ENCODE results near the gene NAA40. TPM values are rescaled to one million over a fixed set of nuclear protein-coding genes. Genes with fewer than 3 reads are reported as not detected.

The NAA40 gene
- total and polyA plus RNA-seq, 10 of the 15 experiments (the other 5 are each of a cell fraction or from before 2014, with no cell fraction given): 4.8 to 31.6 (median 22.2) TPM

GRCh38 chr11:63920126-63920938 is 18.5 kb upstream of the NAA40 start:
- ChIA-PET SMC1A (ENCODE audit: uncharacterized antibody, unreplicated experiment) (interaction anchor here (1.1 kb wide), 1 partner anchor 53 kb away, joined by 3 read pairs; no protein-coding TSS in a partner anchor), POLR2A (no interaction called here)

More at GRCh38 chr11:63920126-63920938, 18.5 kb upstream of the NAA40 start:
- no TSS peak for BruUV-seq (replicated peaks)
- TF ChIP-seq DPF2 (IDR thresholded peaks at IDR 0.05) (no peak), TBL1XR1 (IDR thresholded peaks at IDR 0.05; ENCODE audit: low read depth, low read length) (no peak), SIN3A (IDR thresholded peaks at IDR 0.05; ENCODE audit: low read depth, low read length) (no peak), SKIL (IDR thresholded peaks at IDR 0.05; ENCODE audit: low read depth, poor library complexity, severe bottlenecking) (no peak), KDM1A (IDR thresholded peaks at IDR 0.05; ENCODE audit: borderline replicate concordance) (no peak), TARDBP (IDR thresholded peaks at IDR 0.05; ENCODE audit: borderline replicate concordance) (no peak), PAX5 (IDR thresholded peaks at IDR 0.05; ENCODE audit: borderline replicate concordance, low read depth, low read length) (no peak), USF2 (IDR thresholded peaks at IDR 0.05; ENCODE audit: borderline replicate concordance, low read depth, low read length) (no peak), SUZ12 (IDR thresholded peaks at IDR 0.05; ENCODE audit: unreplicated experiment) (no peak), TCF3 (IDR thresholded peaks at IDR 0.05; ENCODE audit: borderline replicate concordance, insufficient read depth, low read depth, low read length) (no peak), SMARCA5 (IDR thresholded peaks at IDR 0.05) (no peak)
- Histone ChIP-seq H3K27me3 (replicated peaks in 1 of 2; ENCODE audit: control insufficient read depth in 2 of 2, insufficient read depth in 2 of 2, low read length in 1 of 2) (peaks cover 0 to 3% of the 10 kb centered on the region in 2 experiments; a peak in 3 of 4 replicates), H3K4me2 (ENCODE audit: control insufficient read depth, insufficient read depth) (no peak overlapping the region), H3K27ac (ENCODE audit: control insufficient read depth, insufficient read depth) (no peak overlapping the region), H3K9me3 (replicated peaks; ENCODE audit: control insufficient read depth, insufficient read depth, low read length) (no peaks in the 10 kb centered on the region), H4K20me1 (ENCODE audit: control insufficient read depth, insufficient read depth) (no peaks in the 10 kb centered on the region), H3K4me1 (ENCODE audit: control insufficient read depth, insufficient read depth, low read length) (peaks cover 10% of the 10 kb centered on the region), H3K79me2 (ENCODE audit: control insufficient read depth, insufficient read depth, low read length) (no peaks in the 10 kb centered on the region), H2AFZ (ENCODE audit: control insufficient read depth, low read depth, low read length) (no peak overlapping the region), H3K4me3 (no peak overlapping the region), H3K36me3 (ENCODE audit: control insufficient read depth in 2 of 2, insufficient read depth in 2 of 2, low read length in 1 of 2) (no peaks in the 10 kb centered on the region), H3K9ac (ENCODE audit: control insufficient read depth, insufficient read depth, low read length) (no peak overlapping the region)
- no peak for FAIRE-seq
- intact Hi-C loops (cut with micrococcal nuclease; ENCODE audit: unreplicated experiment): no loop called here
- ChIA-PET CTCF (interaction anchor here (1.0 to 3.9 kb wide), 6 partner anchors 8 to 83 kb away, joined by 3 to 34 read pairs (median 6); partner anchors contain the start of gene MARK2), RAD21 (ENCODE audit: unreplicated experiment) (interaction anchor here (0.9 to 1.3 kb wide), 3 partner anchors 24 to 84 kb away, joined by 3 to 5 read pairs (median 4); no protein-coding TSS in a partner anchor)
- ATAC-seq: no peak
- 48% methylated on average over 13 of the region's 22 CpGs for WGBS (ENCODE audit: insufficient coverage, insufficient replicate concordance, low lambda C conversion rate, missing lambda C conversion rate)
- in situ Hi-C loops (cut with MboI): no loop called here
- no peak for DNase-seq (ENCODE audit: low read depth, low spot score)

Measured in GM12878 (cell line).